ENCODE results near the gene CYP26A1.

The CYP26A1 gene

GRCh38 chr10:93072713-93073538 is 767 bp upstream of the CYP26A1 start:
- H3K4me1 ChIP-seq (ENCODE audit: control insufficient read depth in 1 of 2, insufficient read depth in 1 of 2, low read depth in 1 of 2, low read length in 1 of 2), result peaks cover 14 to 21% of the 10 kb centered on the region in 2 experiments

GRCh38 chr10:93074147-93074596 is 479 bp downstream of the CYP26A1 start:
- peaks cover 14 to 21% of the 10 kb centered on the region in 2 experiments for H3K4me1 ChIP-seq (ENCODE audit: control insufficient read depth in 1 of 2, insufficient read depth in 1 of 2, low read depth in 1 of 2, low read length in 1 of 2)
- H3K27ac ChIP-seq, result no peak overlapping the region
- no peaks in the 10 kb centered on the region for H3K9me3 ChIP-seq
- no peak overlapping the region for H3K4me3 ChIP-seq (ENCODE audit: low read depth in 1 of 2, low read length in 1 of 2)
- peaks cover 100% of the 10 kb centered on the region for H3K27me3 ChIP-seq
- TF ChIP-seq CTCF (IDR thresholded peaks at IDR 0.05), result no peak
- no peaks in the 10 kb centered on the region for H3K36me3 ChIP-seq

More at GRCh38 chr10:93072713-93073538, 767 bp upstream of the CYP26A1 start:
- no peak overlapping the region for H3K27ac ChIP-seq
- peaks cover 100% of the 10 kb centered on the region for H3K27me3 ChIP-seq
- no peak overlapping the region for H3K4me3 ChIP-seq (ENCODE audit: low read depth in 1 of 2, low read length in 1 of 2)
- no peak for TF ChIP-seq CTCF (IDR thresholded peaks at IDR 0.05)
- H3K36me3 ChIP-seq, result no peaks in the 10 kb centered on the region
- no peaks in the 10 kb centered on the region for H3K9me3 ChIP-seq

GRCh38 chr10:93074597-93075368 is 1.1 kb downstream of the CYP26A1 start:
- Histone ChIP-seq H3K9me3 (no peaks in the 10 kb centered on the region), H3K36me3 (no peaks in the 10 kb centered on the region), H3K4me3 (ENCODE audit: low read depth in 1 of 2, low read length in 1 of 2) (no peak overlapping the region), H3K4me1 (ENCODE audit: control insufficient read depth in 1 of 2, insufficient read depth in 1 of 2, low read depth in 1 of 2, low read length in 1 of 2) (peaks cover 14 to 21% of the 10 kb centered on the region in 2 experiments), H3K27ac (no peak overlapping the region), H3K27me3 (peaks cover 100% of the 10 kb centered on the region)
- TF ChIP-seq CTCF (IDR thresholded peaks at IDR 0.05), result no peak

- H3K27me3 ChIP-seq, result peaks cover 100% of the 10 kb centered on the region
- no peak for TF ChIP-seq CTCF (IDR thresholded peaks at IDR 0.05)
- peaks cover 14 to 21% of the 10 kb centered on the region in 2 experiments for H3K4me1 ChIP-seq (ENCODE audit: control insufficient read depth in 1 of 2, insufficient read depth in 1 of 2, low read depth in 1 of 2, low read length in 1 of 2)
These were observed 1.9 kb downstream of the CYP26A1 start for GRCh38 chr10:93075369-93076221.

GRCh38 chr10:93076871-93077270 is 3.2 kb downstream of the CYP26A1 start:
- Histone ChIP-seq H3K27ac (no peak overlapping the region), H3K4me1 (ENCODE audit: control insufficient read depth in 1 of 2, insufficient read depth in 1 of 2, low read depth in 1 of 2, low read length in 1 of 2) (peaks cover 12 to 18% of the 10 kb centered on the region in 2 experiments), H3K4me3 (ENCODE audit: low read depth in 1 of 2, low read length in 1 of 2) (no peak overlapping the region), H3K36me3 (no peaks in the 10 kb centered on the region), H3K9me3 (no peaks in the 10 kb centered on the region), H3K27me3 (peaks cover 100% of the 10 kb centered on the region)
- TF ChIP-seq CTCF (IDR thresholded peaks at IDR 0.05), result no peak

More at GRCh38 chr10:93075369-93076221, 1.9 kb downstream of the CYP26A1 start:
- Histone ChIP-seq H3K27ac (no peak overlapping the region), H3K4me3 (ENCODE audit: low read depth in 1 of 2, low read length in 1 of 2) (no peak overlapping the region), H3K36me3 (no peaks in the 10 kb centered on the region), H3K9me3 (no peaks in the 10 kb centered on the region)

All from neutrophil (primary cell).